Measurements from ENCODE around the gene PIK3R6.

- TF ChIP-seq CTCF (conservative IDR thresholded peaks at IDR 0.05; ENCODE audit: low read length): no peak
- no peak for TF ChIP-seq EZH2phosphoT487 (IDR thresholded peaks at IDR 0.05; ENCODE audit: borderline replicate concordance)
Measured at GRCh38 chr17:8887301-8887700, 19.8 kb upstream of the PIK3R6 start.
